HEK293 (cell line): ENCODE data around the gene EFHD1.

Experiments
- CTCF ChIA-PET: fragments of 350-600 bp; formaldehyde crosslinking; extraction: SDS; loops from one replicate; lab custom pipeline; 2021; ENCODE audit warnings: antibody characterized with exemption; lab: Yijun Ruan, JAX
- POLR2A ChIA-PET: fragments of 300-600 bp; formaldehyde crosslinking; extraction: SDS; loops from one replicate; lab custom pipeline; 2020; ENCODE audit warnings: antibody characterized with exemption, inconsistent platforms; lab: Yijun Ruan, JAX
- H3K27ac ChIP-seq: fragments of 200-500 bp; sonication (Bioruptor generic); 2 replicates; pipeline ENCODE4 v1.5.1; 2014; ENCODE audit warnings: low read depth, low read length, control low read depth, inconsistent platforms; ENCODE audit errors: extremely low read depth
- H3K36me3 ChIP-seq, 2 experiments: fragments of 200-500 bp in 1 of 2; sonication (Bioruptor generic) in 1 of 2; 1 replicate in 1 of 2; 2 replicates in 1 of 2; pipeline ENCODE4 v1.5.1; 2014 to 2017; ENCODE audit warnings: inconsistent platforms in 2 of 2, low read length in 2 of 2; ENCODE audit not compliant: control insufficient read depth in 2 of 2, insufficient read depth in 1 of 2
- H3K4me1 ChIP-seq: fragments of 200-500 bp; sonication (Bioruptor generic); 2 replicates; pipeline ENCODE4 v1.5.1; 2014; ENCODE audit warnings: mild to moderate bottlenecking, low read length, inconsistent platforms; ENCODE audit not compliant: control insufficient read depth, insufficient read depth
- H3K4me3 ChIP-seq: 2 replicates; pipeline ENCODE4 v1.5.1; 2011; ENCODE audit warnings: low read depth, mild to moderate bottlenecking, control low read depth, low read length, moderate library complexity
- H3K9me3 ChIP-seq: fragments of 200-500 bp; sonication (Bioruptor generic); 2 replicates; pipeline ENCODE4 v1.5.1; 2014; ENCODE audit warnings: low read depth, low read length, inconsistent platforms; ENCODE audit not compliant: control insufficient read depth, insufficient read depth
- BCL11B ChIP-seq: fragments of 450-650 bp; formaldehyde crosslinking; IDR thresholded peaks from 2 replicates; pipeline ENCODE4 v1.5.1; 2016; ENCODE audit warnings: low read depth, missing biosample characterization, missing genetic modification characterization
- EGR2 ChIP-seq: fragments of 450-650 bp; formaldehyde crosslinking; IDR thresholded peaks from 2 replicates; pipeline ENCODE4 v1.5.1; 2016; ENCODE audit warnings: low read depth, missing biosample characterization, missing genetic modification characterization
- ELK4 ChIP-seq: IDR thresholded peaks from 2 replicates; pipeline ENCODE4 v1.6.1; 2011; ENCODE audit warnings: mild to moderate bottlenecking, low read depth, low read length, borderline replicate concordance
- INSM2 ChIP-seq: fragments of 450-650 bp; formaldehyde crosslinking; IDR thresholded peaks from 2 replicates; pipeline ENCODE4 v1.5.1; 2016; ENCODE audit warnings: missing biosample characterization, missing genetic modification characterization
- MYNN ChIP-seq: fragments of 450-650 bp; formaldehyde crosslinking; IDR thresholded peaks from 2 replicates; pipeline ENCODE4 v1.5.1; 2016; ENCODE audit warnings: missing biosample characterization, missing genetic modification characterization, borderline replicate concordance
- REPIN1 ChIP-seq: fragments of 450-650 bp; formaldehyde crosslinking; IDR thresholded peaks from 2 replicates; pipeline ENCODE4 v1.5.1; 2017; ENCODE audit warnings: missing biosample characterization, missing genetic modification characterization, low read depth
- SCRT2 ChIP-seq: fragments of 450-650 bp; formaldehyde crosslinking; IDR thresholded peaks from 2 replicates; pipeline ENCODE4 v1.5.1; 2016; ENCODE audit warnings: missing biosample characterization, missing genetic modification characterization
- YY1 ChIP-seq: fragments of 450-650 bp; formaldehyde crosslinking; IDR thresholded peaks from 2 replicates; pipeline ENCODE4 v1.5.1; 2018; ENCODE audit warnings: missing biosample characterization, missing genetic modification characterization
- ZBTB10 ChIP-seq: fragments of 450-650 bp; formaldehyde crosslinking; IDR thresholded peaks from 2 replicates; pipeline ENCODE4 v1.5.1; 2016; ENCODE audit warnings: missing biosample characterization, missing genetic modification characterization
- ZBTB8A ChIP-seq: fragments of 450-650 bp; formaldehyde crosslinking; IDR thresholded peaks from 2 replicates; pipeline ENCODE4 v1.5.1; 2016; ENCODE audit warnings: missing biosample characterization, missing genetic modification characterization
- ZFP37 ChIP-seq: fragments of 450-650 bp; formaldehyde crosslinking; IDR thresholded peaks from 2 replicates; pipeline ENCODE4 v1.5.1; 2016; ENCODE audit warnings: missing biosample characterization, missing genetic modification characterization
- ZNF112 ChIP-seq: fragments of 450-650 bp; formaldehyde crosslinking; IDR thresholded peaks from 2 replicates; pipeline ENCODE4 v1.5.0; 2017; ENCODE audit warnings: missing biosample characterization, missing genetic modification characterization
- ZNF132 ChIP-seq: fragments of 450-650 bp; formaldehyde crosslinking; IDR thresholded peaks from 2 replicates; pipeline ENCODE4 v1.5.1; 2017; ENCODE audit warnings: missing biosample characterization, missing genetic modification characterization, borderline replicate concordance
- ZNF138 ChIP-seq: fragments of 450-650 bp; formaldehyde crosslinking; IDR thresholded peaks from 2 replicates; pipeline ENCODE4 v1.5.1; 2016; ENCODE audit warnings: missing biosample characterization, missing genetic modification characterization, borderline replicate concordance
- ZNF169 ChIP-seq: fragments of 450-650 bp; formaldehyde crosslinking; IDR thresholded peaks from 2 replicates; pipeline ENCODE4 v1.5.1; 2016; ENCODE audit warnings: missing biosample characterization, missing genetic modification characterization
- ZNF2 ChIP-seq: fragments of 450-650 bp; formaldehyde crosslinking; IDR thresholded peaks from 2 replicates; pipeline ENCODE4 v1.5.1; 2016; ENCODE audit warnings: missing biosample characterization, missing genetic modification characterization
- ZNF302 ChIP-seq: fragments of 450-650 bp; formaldehyde crosslinking; IDR thresholded peaks from 2 replicates; pipeline ENCODE4 v1.5.1; 2016; ENCODE audit warnings: missing biosample characterization, missing genetic modification characterization, low read depth
- ZNF335 ChIP-seq: fragments of 450-650 bp; formaldehyde crosslinking; conservative IDR thresholded peaks from 2 replicates; pipeline ENCODE4 v1.5.1; 2016; ENCODE audit warnings: missing biosample characterization, missing genetic modification characterization
- ZNF394 ChIP-seq: fragments of 450-650 bp; formaldehyde crosslinking; IDR thresholded peaks from 2 replicates; pipeline ENCODE4 v1.5.1; 2016; ENCODE audit warnings: missing biosample characterization, missing genetic modification characterization, mild to moderate bottlenecking, moderate library complexity, borderline replicate concordance
- ZNF48 ChIP-seq: fragments of 450-650 bp; formaldehyde crosslinking; IDR thresholded peaks from 2 replicates; pipeline ENCODE4 v1.5.1; 2016; ENCODE audit warnings: missing biosample characterization, missing genetic modification characterization
- ZNF501 ChIP-seq: fragments of 450-650 bp; formaldehyde crosslinking; IDR thresholded peaks from 2 replicates; pipeline ENCODE4 v1.5.1; 2016; ENCODE audit warnings: missing biosample characterization, missing genetic modification characterization
- ZNF510 ChIP-seq: fragments of 450-650 bp; formaldehyde crosslinking; IDR thresholded peaks from 2 replicates; pipeline ENCODE4 v1.5.1; 2018; ENCODE audit warnings: mild to moderate bottlenecking, missing genetic modification characterization, missing biosample characterization; ENCODE audit not compliant: insufficient replicate concordance
- ZNF514 ChIP-seq: fragments of 450-650 bp; formaldehyde crosslinking; IDR thresholded peaks from 2 replicates; pipeline ENCODE4 v1.5.1; 2016; ENCODE audit warnings: missing biosample characterization, missing genetic modification characterization
- ZNF529 ChIP-seq: fragments of 450-650 bp; formaldehyde crosslinking; IDR thresholded peaks from 2 replicates; pipeline ENCODE4 v1.5.1; 2017; ENCODE audit warnings: missing genetic modification characterization, missing biosample characterization; ENCODE audit not compliant: insufficient replicate concordance
- ZNF530 ChIP-seq: fragments of 450-650 bp; formaldehyde crosslinking; IDR thresholded peaks from 2 replicates; pipeline ENCODE4 v1.5.1; 2016; ENCODE audit warnings: low read depth, missing biosample characterization, missing genetic modification characterization
- ZNF768 ChIP-seq: fragments of 450-650 bp; formaldehyde crosslinking; IDR thresholded peaks from 2 replicates; pipeline ENCODE4 v1.5.1; 2018; ENCODE audit warnings: missing biosample characterization, mild to moderate bottlenecking, missing genetic modification characterization
- ZSCAN5A ChIP-seq: fragments of 450-650 bp; formaldehyde crosslinking; IDR thresholded peaks from 2 replicates; pipeline ENCODE4 v1.5.1; 2016; ENCODE audit warnings: missing biosample characterization, missing genetic modification characterization

The EFHD1 gene

GRCh38 chr2:232707076-232707475 is 73.7 kb downstream of the EFHD1 start (continued):
- TF ChIP-seq ZBTB10 (tag by site-specific recombination) = no peak
- TF ChIP-seq ZNF302 = no peak
- no peak for TF ChIP-seq ZBTB8A (tag by site-specific recombination)
- TF ChIP-seq BCL11B = no peak
- no peak for TF ChIP-seq ZNF132 (tag by site-specific recombination)
- TF ChIP-seq ZNF169 (tag by site-specific recombination) = no peak
- TF ChIP-seq ZNF514 = no peak
- no peak for TF ChIP-seq ZNF394

GRCh38 chr2:232713505-232713904 is 80.1 kb downstream of the EFHD1 start:
- no peak overlapping the region for H3K27ac ChIP-seq
- POLR2A ChIA-PET = no interaction called here
- TF ChIP-seq ZNF530 (tag by site-specific recombination) (no peak), YY1 (tag by site-specific recombination) (no peak), ZNF112 (tag by site-specific recombination) (no peak), REPIN1 (tag by site-specific recombination) (no peak), ZNF510 (tag by site-specific recombination) (no peak), ZSCAN5A (tag by site-specific recombination) (no peak), ELK4 (no peak), ZNF138 (tag by site-specific recombination) (no peak), ZFP37 (tag by site-specific recombination) (no peak)
- H3K36me3 ChIP-seq = peaks cover 34 to 36% of the 10 kb centered on the region in 2 experiments
- no peaks in the 10 kb centered on the region for H3K9me3 ChIP-seq
- CTCF ChIA-PET = no interaction called here
- peaks cover 13% of the 10 kb centered on the region for H3K4me1 ChIP-seq
- no peak overlapping the region for H3K4me3 ChIP-seq

GRCh38 chr2:232714969-232715368 is 81.6 kb downstream of the EFHD1 start:
- no peaks in the 10 kb centered on the region for H3K9me3 ChIP-seq
- CTCF ChIA-PET = no interaction called here
- peaks cover 34 to 42% of the 10 kb centered on the region in 2 experiments for H3K36me3 ChIP-seq
- TF ChIP-seq INSM2 (tag by site-specific recombination) (no peak), SCRT2 (no peak), ZNF335 (tag by site-specific recombination) (no peak), ZNF529 (tag by site-specific recombination) (no peak), ZNF501 (no peak), ZNF768 (tag by site-specific recombination) (no peak), EGR2 (no peak), ZNF48 (tag by site-specific recombination) (no peak), MYNN (no peak), ZNF132 (tag by site-specific recombination) (no peak), ZNF530 (tag by site-specific recombination) (no peak), ZNF2 (tag by site-specific recombination) (no peak)
- POLR2A ChIA-PET = no interaction called here
- H3K4me1 ChIP-seq = peaks cover 13% of the 10 kb centered on the region
- no peak overlapping the region for H3K27ac ChIP-seq
- no peak overlapping the region for H3K4me3 ChIP-seq
